B cell (primary cell): ENCODE results near the gene ADGRF1. TPM values are rescaled to one million over a fixed set of nuclear protein-coding genes. Genes with fewer than 3 reads are reported as not detected.

Experiments
- ATAC-seq: fragments of 200-7000 bp; cut with Tn5 transposase; one replicate; pipeline ENCODE4 v1.10.0; 2021; ENCODE audit warnings: low read depth, mild to moderate bottlenecking, moderate number of reproducible peaks, moderate library complexity
- CTCF ChIA-PET: fragments of 350-600 bp; sonication (Branson Sonifier 250); formaldehyde crosslinking; loops from one replicate; lab custom pipeline; 2021; ENCODE audit warnings: antibody characterized with exemption, inconsistent platforms; lab: Charles Lee
- POLR2A ChIA-PET: fragments of 350-600 bp; sonication (Branson Sonifier 250); formaldehyde crosslinking; loops from one replicate; lab custom pipeline; 2021; ENCODE audit warnings: antibody characterized with exemption; lab: Charles Lee
- DNase-seq: peaks from one replicate; pipeline ENCODE4 v3.0.0; 2013
- H2AFZ ChIP-seq: 2 replicates; pipeline ENCODE4 v1.6.1; 2012; ENCODE audit warnings: mild to moderate bottlenecking, low read depth, low read length; ENCODE audit not compliant: insufficient read depth, poor library complexity, severe bottlenecking
- H3K27ac ChIP-seq, 2 donors: 1 replicate in 1 of 2; 2 replicates in 1 of 2; pipeline ENCODE4 v1.5.1; 2012 to 2013; ENCODE audit warnings: low read length in 2 of 2, mild to moderate bottlenecking in 2 of 2, moderate library complexity in 1 of 2
- H3K27me3 ChIP-seq, 4 experiments: fragments of 200-600 bp in 1 of 4; sonication (generic) in 1 of 4; replicated peaks in 1 of 4; 1 replicate in 2 of 4; 2 replicates in 2 of 4; pipeline versions ENCODE4 v1.6.1 to v1.7.0; 2013 to 2016; ENCODE audit warnings: low read length in 3 of 4, mild to moderate bottlenecking in 2 of 4, mixed read lengths in 1 of 4, moderate library complexity in 1 of 4; ENCODE audit not compliant: insufficient read depth in 4 of 4, control insufficient read depth in 3 of 4; ENCODE audit errors: control extremely low read depth in 1 of 4
- H3K36me3 ChIP-seq, 2 experiments: replicated peaks in 1 of 2; 1 replicate in 1 of 2; 2 replicates in 1 of 2; pipeline versions ENCODE4 v1.6.1 to v1.7.1; 2013; ENCODE audit warnings: low read length in 1 of 2; ENCODE audit not compliant: insufficient read depth in 2 of 2, control insufficient read depth in 1 of 2; ENCODE audit errors: control extremely low read depth in 1 of 2, extremely low read depth in 1 of 2
- H3K4me1 ChIP-seq, 2 donors: fragments of 200-600 bp in 1 of 2; sonication (generic) in 1 of 2; 1 replicate in 1 of 2; 2 replicates in 1 of 2; pipeline versions ENCODE4 v1.5.1 to v1.6.1; 2013 to 2017; ENCODE audit warnings: low read length in 2 of 2; ENCODE audit not compliant: control insufficient read depth in 2 of 2, insufficient read depth in 2 of 2
- H3K4me2 ChIP-seq: replicated peaks from 2 replicates; pipeline ENCODE3; 2012; ENCODE audit warnings: mild to moderate bottlenecking, low read depth, low read length; ENCODE audit not compliant: poor library complexity, severe bottlenecking
- H3K4me3 ChIP-seq, 5 experiments: fragments of 200-600 bp in 1 of 5; sonication (generic) in 1 of 5; 1 replicate in 3 of 5; 2 replicates in 2 of 5; pipeline versions ENCODE4 v1.5.1 to v1.7.0; 2011 to 2016; ENCODE audit warnings: low read length in 4 of 5, mild to moderate bottlenecking in 4 of 5, low read depth in 2 of 5, control low read depth in 1 of 5, moderate library complexity in 1 of 5; ENCODE audit not compliant: insufficient read depth in 1 of 5; ENCODE audit errors: control extremely low read depth in 1 of 5, extremely low read depth in 1 of 5
- H3K79me2 ChIP-seq: fragments of 200-600 bp; sonication (generic); one replicate; pipeline ENCODE4 v1.6.0; 2016; ENCODE audit warnings: low read length; ENCODE audit not compliant: control insufficient read depth, insufficient read depth
- H3K9ac ChIP-seq: fragments of 200-600 bp; sonication (generic); 2 replicates; pipeline ENCODE4 v1.6.1; 2017; ENCODE audit warnings: mild to moderate bottlenecking, low read length, moderate library complexity
- H3K9me3 ChIP-seq, 3 donors: one replicate each; pipeline versions ENCODE4 v1.6.1 to v1.7.1; 2013; ENCODE audit warnings: low read length in 2 of 3; ENCODE audit not compliant: control insufficient read depth in 2 of 3, insufficient read depth in 1 of 3; ENCODE audit errors: control extremely low read depth in 1 of 3
- H4K20me1 ChIP-seq: 2 replicates; pipeline ENCODE4 v1.6.0; 2012; ENCODE audit warnings: mild to moderate bottlenecking, low read length; ENCODE audit not compliant: insufficient read depth, control insufficient read depth, poor library complexity, severe bottlenecking
- H3K27ac Mint-ChIP-seq: one replicate; pipeline ENCODE4 v1.8.0; 2021; ENCODE audit warnings: mixed read lengths
- H3K27me3 Mint-ChIP-seq: one replicate; pipeline ENCODE4 v1.8.0; 2021; ENCODE audit warnings: mixed read lengths
- H3K4me1 Mint-ChIP-seq: one replicate; pipeline ENCODE4 v1.8.0; 2021; ENCODE audit warnings: mixed read lengths
- H3K4me3 Mint-ChIP-seq: one replicate; pipeline ENCODE4 v1.8.0; 2021; ENCODE audit warnings: mixed read lengths
- H3K9me3 Mint-ChIP-seq: one replicate; pipeline ENCODE4 v1.8.0; 2022; ENCODE audit warnings: mixed read lengths; ENCODE audit not compliant: insufficient read depth
- CTCF ChIP-seq: fragments of 200-600 bp; IDR thresholded peaks from one replicate; pipeline ENCODE4 v1.8.0; 2022; ENCODE audit warnings: antibody characterized with exemption, mild to moderate bottlenecking
- EZH2 ChIP-seq: IDR thresholded peaks from 2 replicates; pipeline ENCODE4 v1.6.1; 2012; ENCODE audit warnings: borderline replicate concordance, low read depth, mild to moderate bottlenecking, moderate library complexity, low read length; ENCODE audit not compliant: insufficient read depth, poor library complexity, severe bottlenecking
- WGBS: methylation state at CpG from one replicate; pipeline ENCODE4 v1.1.5; 2013; ENCODE audit warnings: missing lambda C conversion rate; ENCODE audit not compliant: insufficient coverage; 5-methylcytosine and 5-hydroxymethylcytosine counted together
- intact Hi-C: fragments of 100-400 bp; cut with micrococcal nuclease; formaldehyde crosslinking; loops from one replicate; pipeline ENCODE4 v1.10.0; 2022
- polyA plus RNA-seq: library from polyadenylated mRNA; depleted of rRNA; stranded (reverse); fragments of >200 nt; gene quantifications from 2 replicates; pipeline ENCODE4 v1.2.3, GENCODE V29; 2012
- total RNA-seq, 2 donors: library from RNA; stranded (reverse); fragments of 120-200 nt in 1 of 2; gene quantifications; 1 replicate in 1 of 2; 2 replicates in 1 of 2; pipeline versions ENCODE4 v1.2.3 to v1.2.4, GENCODE V29; 2013 to 2022

The ADGRF1 gene
- total and polyA plus RNA-seq, 2 donors (not counting 1 experiment from before 2014, with no cell fraction given) = not detected

- no peak overlapping the region for H3K9ac ChIP-seq
- ATAC-seq (no peak), DNase-seq (no peak)
- intact Hi-C loops = no loop called here
- Mint-ChIP-seq H3K27ac (no peak overlapping the region), H3K4me3 (no peak overlapping the region), H3K4me1 (no peaks in the 10 kb centered on the region), H3K9me3 (peaks cover 2% of the 10 kb centered on the region), H3K27me3 (peaks cover 15% of the 10 kb centered on the region)
- H4K20me1 ChIP-seq = no peaks in the 10 kb centered on the region
- no peak for TF ChIP-seq EZH2
- no peak for TF ChIP-seq CTCF
- ChIA-PET POLR2A (no interaction called here), CTCF (no interaction called here)
- no peaks in the 10 kb centered on the region for H3K36me3 ChIP-seq
- no peak overlapping the region for H3K4me2 ChIP-seq
- 91% methylated on average over 4 of the region's 4 CpGs for WGBS
- H3K27ac ChIP-seq = no peak overlapping the region
- H3K27me3 ChIP-seq = no peaks in the 10 kb centered on the region
- no peaks in the 10 kb centered on the region for H3K79me2 ChIP-seq
- no peak overlapping the region for H2AFZ ChIP-seq
- no peaks in the 10 kb centered on the region for H3K9me3 ChIP-seq
- H3K4me1 ChIP-seq = no peaks in the 10 kb centered on the region
- H3K4me3 ChIP-seq = no peak overlapping the region
These were observed 44.1 kb upstream of the ADGRF1 start for GRCh38 chr6:47086051-47086770.

- no peaks in the 10 kb centered on the region for H3K4me1 ChIP-seq
- H3K27ac ChIP-seq = no peak overlapping the region
- ATAC-seq = no peak
- H3K9ac ChIP-seq = no peak overlapping the region
- POLR2A ChIA-PET = no interaction called here
- Mint-ChIP-seq H3K4me3 (no peak overlapping the region), H3K4me1 (no peaks in the 10 kb centered on the region), H3K27me3 (peaks cover 15% of the 10 kb centered on the region), H3K27ac (no peak overlapping the region), H3K9me3 (peaks cover 2% of the 10 kb centered on the region)
- WGBS = 90% methylated on average over 1 of the region's 2 CpGs
- TF ChIP-seq CTCF (no peak), EZH2 (no peak)
- no peak overlapping the region for H3K4me3 ChIP-seq
- no peak overlapping the region for H2AFZ ChIP-seq
- no peaks in the 10 kb centered on the region for H3K79me2 ChIP-seq
- CTCF ChIA-PET = no interaction called here
- no peaks in the 10 kb centered on the region for H3K27me3 ChIP-seq
- no peaks in the 10 kb centered on the region for H3K36me3 ChIP-seq
- intact Hi-C loops = no loop called here
- H3K4me2 ChIP-seq = no peak overlapping the region
- H3K9me3 ChIP-seq = no peaks in the 10 kb centered on the region
- DNase-seq = no peak
- no peaks in the 10 kb centered on the region for H4K20me1 ChIP-seq
These were observed 42.5 kb upstream of the ADGRF1 start for GRCh38 chr6:47084610-47085009.
